ENCODE measurements around the gene TMEM163. TPM values are rescaled to one million over a fixed set of nuclear protein-coding genes. Genes with fewer than 3 reads are reported as not detected.
"Not testable (repeated sequence)": the region's sequence is repeated elsewhere in the genome, so short reads cannot be mapped to it uniquely, and the experiment has no call there.

Gene TMEM163
- total RNA-seq, 1 donor: not detected

DNA sequence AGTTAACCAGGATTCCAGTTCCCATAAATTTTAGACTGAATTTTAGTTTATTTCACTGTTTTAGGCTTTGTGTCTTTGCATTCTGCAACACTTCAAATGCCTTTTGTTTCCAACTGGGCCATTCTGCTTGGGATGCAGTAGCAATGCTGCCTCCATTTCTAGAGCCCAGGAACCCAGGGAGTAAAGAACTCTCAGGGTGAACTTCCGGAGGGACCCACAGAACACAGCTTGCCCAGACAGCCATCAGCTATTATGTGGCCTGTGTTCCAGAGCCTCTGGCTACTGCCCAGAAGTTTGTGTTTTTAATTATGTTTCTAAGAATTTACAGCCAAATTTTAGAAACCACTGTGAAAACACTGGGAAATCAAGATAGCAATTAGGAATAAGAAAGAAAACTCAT is 145.1 kb downstream of the TMEM163 start:
- no peak overlapping the region for H3K4me3 ChIP-seq (ENCODE audit: low read depth, low read length)
- DNase-seq (ENCODE audit: low read depth): no peak
- TF ChIP-seq, protein P1, sequence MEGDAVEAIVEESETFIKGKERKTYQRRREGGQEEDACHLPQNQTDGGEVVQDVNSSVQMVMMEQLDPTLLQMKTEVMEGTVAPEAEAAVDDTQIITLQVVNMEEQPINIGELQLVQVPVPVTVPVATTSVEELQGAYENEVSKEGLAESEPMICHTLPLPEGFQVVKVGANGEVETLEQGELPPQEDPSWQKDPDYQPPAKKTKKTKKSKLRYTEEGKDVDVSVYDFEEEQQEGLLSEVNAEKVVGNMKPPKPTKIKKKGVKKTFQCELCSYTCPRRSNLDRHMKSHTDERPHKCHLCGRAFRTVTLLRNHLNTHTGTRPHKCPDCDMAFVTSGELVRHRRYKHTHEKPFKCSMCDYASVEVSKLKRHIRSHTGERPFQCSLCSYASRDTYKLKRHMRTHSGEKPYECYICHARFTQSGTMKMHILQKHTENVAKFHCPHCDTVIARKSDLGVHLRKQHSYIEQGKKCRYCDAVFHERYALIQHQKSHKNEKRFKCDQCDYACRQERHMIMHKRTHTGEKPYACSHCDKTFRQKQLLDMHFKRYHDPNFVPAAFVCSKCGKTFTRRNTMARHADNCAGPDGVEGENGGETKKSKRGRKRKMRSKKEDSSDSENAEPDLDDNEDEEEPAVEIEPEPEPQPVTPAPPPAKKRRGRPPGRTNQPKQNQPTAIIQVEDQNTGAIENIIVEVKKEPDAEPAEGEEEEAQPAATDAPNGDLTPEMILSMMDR (IDR thresholded peaks at IDR 0.05; ENCODE audit: insufficient read depth, low read depth, low read length): no peak

DNA sequence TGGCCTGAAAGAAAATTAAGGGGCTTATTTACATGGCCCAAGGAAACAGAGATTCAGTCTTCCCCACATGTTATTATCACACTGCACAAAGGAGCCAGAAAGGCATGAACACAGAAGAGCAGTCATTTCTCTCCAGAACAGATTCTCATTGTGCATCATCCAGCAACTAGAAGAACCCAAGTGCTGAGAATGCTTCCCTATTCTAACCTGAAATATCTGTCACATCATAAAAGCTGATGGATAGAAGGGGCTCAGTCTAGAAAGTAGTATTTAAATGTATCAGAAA is 145.8 kb downstream of the TMEM163 start:
- no peak for DNase-seq (ENCODE audit: low read depth)
- H3K4me3 ChIP-seq (ENCODE audit: low read depth, low read length): no peak overlapping the region
- TF ChIP-seq, protein P1 (IDR thresholded peaks at IDR 0.05; ENCODE audit: insufficient read depth, low read depth, low read length): no peak

DNA sequence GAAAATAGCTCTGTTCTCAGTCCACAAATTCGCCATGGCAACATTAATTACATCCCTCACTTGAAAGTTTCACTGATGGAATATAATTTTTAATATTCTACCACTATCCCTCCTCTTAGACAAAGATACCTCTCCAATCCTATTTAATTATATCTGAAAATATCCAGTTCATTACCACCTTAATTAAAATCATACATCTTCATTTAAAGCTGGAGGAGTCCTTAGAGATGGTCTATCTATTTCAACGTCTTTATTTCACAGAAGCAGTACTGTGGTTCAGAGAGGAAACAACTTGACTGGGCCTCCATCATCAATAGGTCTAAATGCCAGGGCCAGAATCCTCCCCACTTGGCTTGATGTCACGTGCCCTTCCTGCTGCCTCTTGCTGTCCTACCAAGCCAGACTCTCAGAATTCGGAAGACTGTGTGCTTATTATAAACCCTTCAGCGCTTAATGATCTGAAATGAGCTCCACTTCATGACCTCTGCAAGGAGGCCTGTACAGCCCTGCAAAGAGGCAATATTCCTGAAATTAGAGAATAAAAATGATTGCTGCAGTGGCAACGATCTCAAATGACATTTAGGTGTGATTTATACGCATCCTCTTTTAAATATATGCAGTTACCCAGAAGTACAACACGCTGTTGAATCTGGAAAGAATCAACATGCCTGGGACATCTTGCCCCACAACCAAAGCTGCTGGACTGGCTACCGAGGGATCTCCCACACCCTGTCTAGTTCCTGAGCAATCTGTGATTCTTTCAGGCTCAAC is 146.3 kb downstream of the TMEM163 start:
- H3K4me3 ChIP-seq (ENCODE audit: low read depth, low read length): no peak overlapping the region
- DNase-seq (ENCODE audit: low read depth): no peak
- TF ChIP-seq, protein P1 (IDR thresholded peaks at IDR 0.05; ENCODE audit: insufficient read depth, low read depth, low read length): no peak

DNA sequence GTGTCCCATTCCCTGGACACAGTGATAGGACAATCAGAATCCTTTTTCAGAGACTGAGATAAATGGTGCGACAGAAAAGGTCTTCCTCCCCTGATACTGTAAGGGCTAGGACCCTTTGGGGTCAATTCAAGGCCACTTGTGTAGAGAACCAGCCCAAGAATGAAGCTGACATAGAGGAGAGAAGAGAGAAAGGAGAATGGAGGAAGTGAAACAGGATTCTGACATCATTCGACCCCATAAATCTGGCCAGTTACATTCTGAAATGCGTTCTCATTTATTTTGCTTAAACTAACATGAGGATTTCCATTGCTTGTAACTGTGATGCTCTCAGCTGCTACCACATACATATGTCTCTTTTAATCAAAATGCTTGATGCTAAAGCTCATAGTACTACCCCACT is 148.1 kb downstream of the TMEM163 start:
- DNase-seq (ENCODE audit: low read depth): no peak
- TF ChIP-seq, protein P1 (IDR thresholded peaks at IDR 0.05; ENCODE audit: insufficient read depth, low read depth, low read length): no peak
- H3K4me3 ChIP-seq (ENCODE audit: low read depth, low read length): no peak overlapping the region

DNA sequence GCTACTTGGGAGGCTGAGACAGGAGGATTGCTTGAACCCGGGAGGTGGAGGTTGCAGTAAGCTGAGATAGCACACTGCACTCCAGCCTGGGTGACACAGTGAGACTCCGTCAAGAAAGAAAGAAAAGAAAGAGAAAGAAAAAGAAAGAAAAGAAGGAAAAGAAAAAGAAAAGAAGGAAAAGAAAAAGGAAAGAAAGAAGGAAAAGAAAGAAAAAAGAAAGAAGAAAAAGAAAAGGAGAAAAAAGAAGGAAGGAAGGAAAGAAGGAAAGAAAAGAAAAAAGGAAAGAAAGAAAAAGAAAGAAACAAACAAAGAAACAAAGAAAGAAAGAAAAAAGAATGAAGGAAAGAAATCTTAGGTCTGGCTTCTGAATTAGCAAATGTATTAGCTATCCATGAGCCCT is 150.4 kb downstream of the TMEM163 start:
- no peak overlapping the region for H3K4me3 ChIP-seq (ENCODE audit: low read depth, low read length)
- TF ChIP-seq, protein P1 (IDR thresholded peaks at IDR 0.05; ENCODE audit: insufficient read depth, low read depth, low read length): no peak
- DNase-seq (ENCODE audit: low read depth): no peak

DNA sequence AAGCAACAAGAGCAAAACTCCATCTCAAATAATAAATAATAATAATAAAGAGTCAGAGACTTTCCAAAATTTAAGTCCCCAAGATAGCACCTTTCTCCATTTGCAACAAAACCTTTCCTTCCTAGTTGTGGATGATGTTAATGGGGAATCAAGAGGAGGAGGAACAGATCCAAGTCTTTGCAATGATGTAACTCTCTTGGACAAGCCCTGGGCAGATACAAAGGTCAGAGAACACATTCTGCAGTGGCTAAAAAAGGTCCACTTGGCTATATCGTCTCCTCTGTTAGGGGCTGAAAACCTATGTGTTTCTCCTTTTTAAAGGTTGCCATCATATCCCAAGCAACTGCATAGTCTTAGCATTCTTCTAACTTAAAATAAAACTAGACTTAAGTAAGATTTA is 151.1 kb downstream of the TMEM163 start:
- TF ChIP-seq, protein P1 (IDR thresholded peaks at IDR 0.05; ENCODE audit: insufficient read depth, low read depth, low read length): no peak
- H3K4me3 ChIP-seq (ENCODE audit: low read depth, low read length): no peak overlapping the region
- DNase-seq (ENCODE audit: low read depth): no peak

DNA sequence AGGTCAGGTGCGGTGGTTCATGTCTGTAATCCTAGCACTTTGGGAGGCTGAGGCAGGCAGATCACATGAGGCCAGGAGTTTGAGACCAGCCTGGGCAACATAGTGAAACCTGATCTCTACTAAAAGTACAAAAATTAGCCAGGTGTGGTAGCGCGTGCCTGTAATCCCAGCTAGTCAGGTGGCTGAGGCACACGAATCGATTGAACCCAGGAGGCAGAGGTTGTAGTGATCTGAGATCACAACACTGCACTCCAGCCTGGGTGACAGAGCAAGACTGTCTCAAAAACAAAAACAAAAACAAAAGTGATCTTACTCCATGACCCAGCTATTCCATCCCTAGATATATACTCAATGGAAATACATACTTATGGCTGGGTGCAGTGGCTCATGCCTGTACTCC is 153.8 kb downstream of the TMEM163 start:
- not testable (repeated sequence) for DNase-seq (ENCODE audit: low read depth); H3K4me3 ChIP-seq (ENCODE audit: low read depth, low read length)
